K562 (cell line): ENCODE data around the gene CFAP92. TPM values are rescaled to one million over a fixed set of nuclear protein-coding genes. Genes with fewer than 3 reads are reported as not detected.

Experiments used
- ATAC-seq: fragments of 200-7000 bp; cut with Tn5 transposase; 3 replicates; pipeline ENCODE4 v1.9.1; 2020; ENCODE audit warnings: moderate library complexity
- BruUV-seq: library from RNA; stranded (reverse); fragments of 400-500 nt; replicated peaks from 2 replicates; lab custom pipeline; 2021; lab: Mats Ljungman, UMichigan
- CTCF ChIA-PET: fragments of 300-600 bp; formaldehyde crosslinking; extraction: SDS; loops from one replicate; lab custom pipeline; 2021; ENCODE audit warnings: low intra/inter-chr PET ratio; lab: Yijun Ruan, JAX
- POLR2A ChIA-PET: fragments of 300-600, 350-650 bp; sonication (Branson Sonifier 250); formaldehyde crosslinking; extraction: SDS; loops from one replicate; lab custom pipeline; 2021; ENCODE audit warnings: antibody characterized with exemption, inconsistent platforms; lab: Yijun Ruan, JAX
- DNase-seq, 4 experiments: peaks; one replicate each; pipeline versions ENCODE4 v3.0.0 to v3.0.0-alpha.2; 2011 to 2018; ENCODE audit warnings: low spot score in 3 of 4, mixed read lengths in 3 of 4; ENCODE audit errors: extremely low read depth in 1 of 4
- FAIRE-seq: peaks from 2 replicates; lab custom pipeline; 2011; peaks lifted over from hg19 to GRCh38; lab: Jason Lieb, UNC
- H2AFZ ChIP-seq: 2 replicates; pipeline ENCODE4 v1.6.0; 2011; ENCODE audit warnings: low read depth, low read length, control low read depth, inconsistent platforms
- H3K27ac ChIP-seq: fragments of 200-600 bp; 3 replicates; pipeline ENCODE4 v1.8.0; 2011; ENCODE audit warnings: low read depth, mild to moderate bottlenecking, control low read depth, inconsistent platforms, low read length, moderate library complexity, mixed read lengths; ENCODE audit errors: extremely low read depth
- H3K27me3 ChIP-seq, 2 experiments: fragments of 300-600 bp in 1 of 2; 2 replicates in 1 of 2; 3 replicates in 1 of 2; pipeline versions ENCODE4 v1.6.0 to v1.8.0; 2011; ENCODE audit warnings: inconsistent platforms in 2 of 2, low read length in 2 of 2, mild to moderate bottlenecking in 1 of 2, mixed read lengths in 1 of 2, moderate library complexity in 1 of 2; ENCODE audit not compliant: control insufficient read depth in 2 of 2, insufficient read depth in 2 of 2
- H3K36me3 ChIP-seq: fragments of 300-600 bp; 3 replicates; pipeline ENCODE4 v1.8.0; 2011; ENCODE audit warnings: mild to moderate bottlenecking, low read length, inconsistent platforms; ENCODE audit not compliant: control insufficient read depth, insufficient read depth
- H3K4me1 ChIP-seq, 2 experiments: fragments of 200-600 bp in 1 of 2; replicated peaks in 1 of 2; 2 replicates in 1 of 2; 3 replicates in 1 of 2; pipeline versions ENCODE4 v1.5.1 to v1.8.0; 2011; ENCODE audit warnings: inconsistent platforms in 2 of 2, low read length in 2 of 2, mild to moderate bottlenecking in 1 of 2, mixed read lengths in 1 of 2, moderate library complexity in 1 of 2; ENCODE audit not compliant: control insufficient read depth in 2 of 2, insufficient read depth in 2 of 2
- H3K4me2 ChIP-seq: 2 replicates; pipeline ENCODE4 v1.6.1; 2011; ENCODE audit warnings: low read length, control low read depth, inconsistent platforms, mixed read lengths; ENCODE audit not compliant: insufficient read depth
- H3K4me3 ChIP-seq: fragments of 200-600 bp; sonication (generic), shearing (Covaris generic); 2 replicates; pipeline ENCODE4 v1.5.1; 2016; ENCODE audit warnings: control low read depth, inconsistent platforms
- H3K79me2 ChIP-seq: fragments of 200-600 bp; 3 replicates; pipeline ENCODE4 v1.8.0; 2011; ENCODE audit warnings: low read length, inconsistent platforms; ENCODE audit not compliant: control insufficient read depth, insufficient read depth
- H3K9ac ChIP-seq, 2 experiments: 2 replicates each; pipeline versions ENCODE4 v1.6.0 to v1.6.1; 2011; ENCODE audit warnings: low read depth in 2 of 2, low read length in 2 of 2, control low read depth in 1 of 2, inconsistent platforms in 1 of 2, mild to moderate bottlenecking in 1 of 2, mixed read lengths in 1 of 2; ENCODE audit not compliant: insufficient read depth in 1 of 2
- H3K9me1 ChIP-seq: one replicate; pipeline ENCODE4 v1.6.0; 2011; ENCODE audit warnings: inconsistent platforms, mild to moderate bottlenecking, low read length, moderate library complexity; ENCODE audit not compliant: control insufficient read depth, insufficient read depth
- H3K9me3 ChIP-seq: replicated peaks from 2 replicates; pipeline ENCODE4 v1.5.1; 2011; ENCODE audit warnings: low read depth, low read length, inconsistent platforms; ENCODE audit not compliant: control insufficient read depth, insufficient read depth
- H4K20me1 ChIP-seq: replicated peaks from 2 replicates; pipeline ENCODE4 v1.6.1; 2011; ENCODE audit warnings: low read length, inconsistent platforms, mixed read lengths; ENCODE audit not compliant: control insufficient read depth, insufficient read depth
- CC2D1A ChIP-seq: fragments of 450-650 bp; IDR thresholded peaks from 2 replicates; pipeline ENCODE4 v1.6.1; 2017; ENCODE audit warnings: mild to moderate bottlenecking
- CHD2 ChIP-seq: IDR thresholded peaks from 2 replicates; pipeline ENCODE4 v1.6.1; 2011; ENCODE audit warnings: low read depth, low read length
- JUNB ChIP-seq: fragments of 450-650 bp; formaldehyde crosslinking; conservative IDR thresholded peaks from 2 replicates; pipeline ENCODE4 v1.4.0; 2020; ENCODE audit warnings: mild to moderate bottlenecking
- MCM2 ChIP-seq: fragments of 450-650 bp; IDR thresholded peaks from 2 replicates; pipeline ENCODE4 v1.6.1; 2017; ENCODE audit warnings: low read depth, mild to moderate bottlenecking
- MEF2D ChIP-seq: conservative IDR thresholded peaks from 2 replicates; pipeline ENCODE4 v1.6.1; 2016; ENCODE audit warnings: low read depth, missing genetic modification characterization, missing compliant biosample characterization
- NR4A1 ChIP-seq, 2 experiments: fragments of 250-450 bp in 1 of 2; fragments of 450-650 bp in 1 of 2; sonication (Bioruptor Pico) in 1 of 2; IDR thresholded peaks; 2 replicates each; pipeline versions ENCODE4 v1.4.0 to v1.6.1; 2016 to 2020; ENCODE audit warnings: mild to moderate bottlenecking in 2 of 2, missing compliant biosample characterization in 1 of 2, missing genetic modification characterization in 1 of 2, moderate library complexity in 1 of 2
- SP2 ChIP-seq: IDR thresholded peaks from 2 replicates; pipeline ENCODE4 v1.6.1; 2011; ENCODE audit warnings: mild to moderate bottlenecking, low read depth, low read length, moderate library complexity; ENCODE audit not compliant: poor library complexity, severe bottlenecking; ENCODE audit errors: extremely low read depth
- SRF ChIP-seq, 2 experiments: fragments of 250-450, 450-650 bp in 1 of 2; sonication (Bioruptor Pico) in 1 of 2; sonication (generic) in 1 of 2; formaldehyde crosslinking; IDR thresholded peaks; 2 replicates each; pipeline versions ENCODE4 v1.5.0 to v1.5.1; 2020 to 2022; ENCODE audit warnings: mild to moderate bottlenecking in 1 of 2, missing genetic modification reagents in 1 of 2
- TRIM28 ChIP-seq: fragments of 450-650 bp; IDR thresholded peaks from 2 replicates; pipeline ENCODE4 v1.6.1; 2017
- XRCC5 ChIP-seq: fragments of 200-400 bp; formaldehyde crosslinking; IDR thresholded peaks from 2 replicates; pipeline ENCODE4 v1.6.1; 2017; ENCODE audit warnings: low read depth, mild to moderate bottlenecking, low read length
- ZNF174 ChIP-seq: fragments of 250-450 bp; sonication (Bioruptor Pico); IDR thresholded peaks from 2 replicates; pipeline ENCODE4 v1.4.0; 2020; ENCODE audit warnings: mild to moderate bottlenecking
- ZNF212 ChIP-seq: fragments of 450-650 bp; formaldehyde crosslinking; IDR thresholded peaks from 2 replicates; pipeline ENCODE4 v1.4.0; 2020; ENCODE audit warnings: mild to moderate bottlenecking
- ZNF274 ChIP-seq: IDR thresholded peaks from 2 replicates; pipeline ENCODE4 v1.6.1; 2011; ENCODE audit warnings: low read depth, mild to moderate bottlenecking, low read length, moderate library complexity, borderline replicate concordance
- ZNF707 ChIP-seq: fragments of 250-450 bp; sonication (Bioruptor Pico); conservative IDR thresholded peaks from 2 replicates; pipeline ENCODE4 v1.8.0; 2022; ENCODE audit warnings: inconsistent platforms, mild to moderate bottlenecking, moderate library complexity
- WGBS: fragments of 100-300 bp; shearing (Covaris generic); methylation state at CpG from one replicate; pipeline ENCODE4 v1.1.6; 2016; ENCODE audit warnings: low coverage, mixed read lengths; ENCODE audit not compliant: insufficient coverage; ENCODE audit errors: missing lambda C conversion rate; 5-methylcytosine and 5-hydroxymethylcytosine counted together
- in situ Hi-C: fragments of 300-500 bp; cut with MboI; formaldehyde crosslinking; loops from 4 replicates; pipeline ENCODE4 v1.15.0; 2018; ENCODE audit warnings: inconsistent platforms, mixed read lengths
- intact Hi-C: fragments of 100-400 bp; cut with micrococcal nuclease; formaldehyde crosslinking; loops from 2 replicates; pipeline ENCODE4 v1.14.2; 2022
- polyA plus RNA-seq, 8 experiments: library from polyadenylated mRNA; depleted of rRNA in 4 of 8; stranded (reverse) in 5 of 8; unstranded in 3 of 8; fragments of >200 nt; fragmentation: Nextera tagmentation in 2 of 8; fragmentation: Illumina TruSeq in 1 of 8; extraction: Ambion mirVana in 2 of 8; extraction: Trizol in 1 of 8; gene quantifications; 2 replicates each; pipeline versions ENCODE4 v1.2.1 to v1.2.3, GENCODE V29; 2011 to 2014; ENCODE audit warnings: inconsistent platforms in 1 of 8, missing spikeins in 1 of 8
- total RNA-seq, 7 experiments: library from RNA; depleted of rRNA in 6 of 7; stranded (reverse); fragments of >200 nt in 6 of 7; fragmentation: Illumina TruSeq in 2 of 7; extraction: Trizol in 2 of 7; gene quantifications; 2 replicates each; pipeline versions ENCODE4 v1.2.1 to v1.2.3, GENCODE V29; 2011 to 2021; ENCODE audit warnings: low replicate concordance in 1 of 7
- TF ChIP-seq, protein P1 (sequence below): fragments of 250-450 bp; sonication (Bioruptor Pico); IDR thresholded peaks from 2 replicates; pipeline ENCODE4 v1.5.0; 2021
- TF ChIP-seq, protein P2 (sequence below): sonication (generic); formaldehyde crosslinking; IDR thresholded peaks from 2 replicates; pipeline ENCODE4 v1.8.0; 2023; ENCODE audit warnings: missing genetic modification reagents, mild to moderate bottlenecking, borderline replicate concordance

The CFAP92 gene
- total and polyA plus RNA-seq, 9 of the 15 experiments (the other 6 are each of a cell fraction or from before 2014, with no cell fraction given): 0.06 to 0.62 (median 0.36) TPM

DNA sequence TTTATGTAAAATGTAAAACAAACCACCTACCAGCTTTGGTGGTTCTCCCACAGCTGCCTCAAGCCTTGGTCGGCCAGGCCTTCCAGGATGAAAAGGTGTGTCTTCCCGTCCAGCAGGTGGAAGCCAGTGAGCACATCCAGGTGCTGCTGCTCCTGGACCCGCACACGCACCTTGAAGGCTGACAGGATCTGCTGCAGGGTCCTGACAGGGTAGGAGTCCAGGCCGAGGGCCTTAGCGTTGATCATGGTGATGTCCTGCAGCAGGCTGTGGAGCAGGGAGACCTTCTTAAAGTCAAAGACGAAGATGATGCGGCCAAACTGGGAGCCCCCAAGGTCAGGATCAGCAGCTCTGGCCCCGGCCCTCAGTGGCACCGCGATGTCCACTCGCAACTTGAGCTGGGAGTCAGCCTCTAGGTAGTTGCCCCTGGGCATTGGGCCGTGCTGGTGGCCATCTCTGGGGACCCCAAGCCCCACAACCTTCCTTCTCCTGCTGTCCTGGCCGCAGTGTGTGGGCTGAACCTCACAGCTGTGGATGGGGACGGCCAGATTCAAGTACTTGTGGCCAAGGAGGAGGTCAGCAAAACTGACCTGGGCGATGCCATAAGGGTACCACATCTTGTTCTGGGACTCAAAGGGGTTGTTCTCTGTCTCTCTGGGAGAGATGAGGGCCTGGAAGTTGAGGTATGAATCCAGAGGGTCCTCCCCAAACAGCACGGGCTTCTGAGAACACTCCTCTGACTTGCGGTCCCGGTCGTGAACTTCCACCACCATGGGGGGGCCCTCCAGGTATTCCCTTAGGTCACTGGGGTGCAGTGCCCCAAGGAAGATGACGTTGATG, 48.6 kb downstream of the CFAP92 start:
- H3K9me1 ChIP-seq: no peaks in the 10 kb centered on the region
- H3K79me2 ChIP-seq: no peaks in the 10 kb centered on the region
- in situ Hi-C loops (no loop called here), intact Hi-C loops (no loop called here)
- no peak overlapping the region for H2AFZ ChIP-seq
- H3K4me2 ChIP-seq: no peak overlapping the region
- H3K9me3 ChIP-seq: no peaks in the 10 kb centered on the region
- POLR2A ChIA-PET: interaction anchor here (0.9 kb wide), 1 partner anchor 12 kb away, joined by 3 read pairs; no protein-coding TSS in a partner anchor
- FAIRE-seq (no peak), DNase-seq (no peak), ATAC-seq (no peak)
- CTCF ChIA-PET: no interaction called here
- H3K36me3 ChIP-seq: no peaks in the 10 kb centered on the region
- no TSS peak for BruUV-seq
- 9% methylated on average over 18 of the region's 21 CpGs for WGBS
- peaks cover 6 to 27% of the 10 kb centered on the region in 2 experiments; a peak in 4 of 5 replicates for H3K27me3 ChIP-seq
- peaks cover 0 to 3% of the 10 kb centered on the region in 2 experiments; a peak in 2 of 5 replicates for H3K4me1 ChIP-seq
- no peak overlapping the region for H3K4me3 ChIP-seq
- no peak overlapping the region for H3K9ac ChIP-seq
- no peaks in the 10 kb centered on the region for H4K20me1 ChIP-seq
- H3K27ac ChIP-seq: no peak overlapping the region
- TF ChIP-seq CC2D1A (no peak), NR4A1 (CRISPR knock-in tag; IDR thresholded peaks at IDR 0.05) (no peak), NR4A1 (tag; IDR thresholded peaks at IDR 0.05) (no peak), JUNB (CRISPR knock-in tag) (no peak), ZNF212 (CRISPR knock-in tag) (no peak), TRIM28 (no peak), SP2 (no peak), ZNF707 (CRISPR knock-in tag) (no peak), MCM2 (no peak), CHD2 (no peak), ZNF174 (CRISPR knock-in tag) (no peak), MEF2D (tag) (no peak), SRF (CRISPR knock-in tag; IDR thresholded peaks at IDR 0.05) (no peak), XRCC5 (no peak), ZNF274 (no peak)
- TF ChIP-seq, protein P1, sequence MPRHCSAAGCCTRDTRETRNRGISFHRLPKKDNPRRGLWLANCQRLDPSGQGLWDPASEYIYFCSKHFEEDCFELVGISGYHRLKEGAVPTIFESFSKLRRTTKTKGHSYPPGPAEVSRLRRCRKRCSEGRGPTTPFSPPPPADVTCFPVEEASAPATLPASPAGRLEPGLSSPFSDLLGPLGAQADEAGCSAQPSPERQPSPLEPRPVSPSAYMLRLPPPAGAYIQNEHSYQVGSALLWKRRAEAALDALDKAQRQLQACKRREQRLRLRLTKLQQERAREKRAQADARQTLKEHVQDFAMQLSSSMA (CRISPR knock-in tag): no peak
- TF ChIP-seq, protein P2, sequence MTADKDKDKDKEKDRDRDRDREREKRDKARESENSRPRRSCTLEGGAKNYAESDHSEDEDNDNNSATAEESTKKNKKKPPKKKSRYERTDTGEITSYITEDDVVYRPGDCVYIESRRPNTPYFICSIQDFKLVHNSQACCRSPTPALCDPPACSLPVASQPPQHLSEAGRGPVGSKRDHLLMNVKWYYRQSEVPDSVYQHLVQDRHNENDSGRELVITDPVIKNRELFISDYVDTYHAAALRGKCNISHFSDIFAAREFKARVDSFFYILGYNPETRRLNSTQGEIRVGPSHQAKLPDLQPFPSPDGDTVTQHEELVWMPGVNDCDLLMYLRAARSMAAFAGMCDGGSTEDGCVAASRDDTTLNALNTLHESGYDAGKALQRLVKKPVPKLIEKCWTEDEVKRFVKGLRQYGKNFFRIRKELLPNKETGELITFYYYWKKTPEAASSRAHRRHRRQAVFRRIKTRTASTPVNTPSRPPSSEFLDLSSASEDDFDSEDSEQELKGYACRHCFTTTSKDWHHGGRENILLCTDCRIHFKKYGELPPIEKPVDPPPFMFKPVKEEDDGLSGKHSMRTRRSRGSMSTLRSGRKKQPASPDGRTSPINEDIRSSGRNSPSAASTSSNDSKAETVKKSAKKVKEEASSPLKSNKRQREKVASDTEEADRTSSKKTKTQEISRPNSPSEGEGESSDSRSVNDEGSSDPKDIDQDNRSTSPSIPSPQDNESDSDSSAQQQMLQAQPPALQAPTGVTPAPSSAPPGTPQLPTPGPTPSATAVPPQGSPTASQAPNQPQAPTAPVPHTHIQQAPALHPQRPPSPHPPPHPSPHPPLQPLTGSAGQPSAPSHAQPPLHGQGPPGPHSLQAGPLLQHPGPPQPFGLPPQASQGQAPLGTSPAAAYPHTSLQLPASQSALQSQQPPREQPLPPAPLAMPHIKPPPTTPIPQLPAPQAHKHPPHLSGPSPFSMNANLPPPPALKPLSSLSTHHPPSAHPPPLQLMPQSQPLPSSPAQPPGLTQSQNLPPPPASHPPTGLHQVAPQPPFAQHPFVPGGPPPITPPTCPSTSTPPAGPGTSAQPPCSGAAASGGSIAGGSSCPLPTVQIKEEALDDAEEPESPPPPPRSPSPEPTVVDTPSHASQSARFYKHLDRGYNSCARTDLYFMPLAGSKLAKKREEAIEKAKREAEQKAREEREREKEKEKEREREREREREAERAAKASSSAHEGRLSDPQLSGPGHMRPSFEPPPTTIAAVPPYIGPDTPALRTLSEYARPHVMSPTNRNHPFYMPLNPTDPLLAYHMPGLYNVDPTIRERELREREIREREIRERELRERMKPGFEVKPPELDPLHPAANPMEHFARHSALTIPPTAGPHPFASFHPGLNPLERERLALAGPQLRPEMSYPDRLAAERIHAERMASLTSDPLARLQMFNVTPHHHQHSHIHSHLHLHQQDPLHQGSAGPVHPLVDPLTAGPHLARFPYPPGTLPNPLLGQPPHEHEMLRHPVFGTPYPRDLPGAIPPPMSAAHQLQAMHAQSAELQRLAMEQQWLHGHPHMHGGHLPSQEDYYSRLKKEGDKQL (CRISPR knock-in tag): no peak
